Natural killer cell (primary cell): ENCODE data around the gene PYDC1. TPM values are rescaled to one million over a fixed set of nuclear protein-coding genes. Genes with fewer than 3 reads are reported as not detected.
"Not testable (repeated sequence)": the region's sequence is repeated elsewhere in the genome, so short reads cannot be mapped to it uniquely, and the experiment has no call there.

Source experiments
- ATAC-seq, 3 donors: fragments of 150-1000 bp in 2 of 3; fragments of 200-7000 bp in 1 of 3; cut with Tn5 transposase; 1 replicate in 1 of 3; 2 replicates in 2 of 3; pipeline ENCODE4 v1.10.0; 2021; ENCODE audit warnings: mild to moderate bottlenecking in 2 of 3, moderate library complexity in 2 of 3
- DNase-seq, 2 donors: peaks; one replicate each; pipeline versions ENCODE4 v3.0.0 to v3.0.0-alpha.2; 2013 to 2021; ENCODE audit warnings: mixed read lengths in 1 of 2
- H3K27ac ChIP-seq: one replicate; pipeline ENCODE4 v1.5.1; 2013; ENCODE audit warnings: mild to moderate bottlenecking, low read length
- H3K27me3 ChIP-seq: one replicate; pipeline ENCODE4 v1.6.1; 2013; ENCODE audit warnings: low read length; ENCODE audit not compliant: control insufficient read depth, insufficient read depth
- H3K36me3 ChIP-seq: one replicate; pipeline ENCODE4 v1.6.1; 2013; ENCODE audit warnings: low read length; ENCODE audit not compliant: control insufficient read depth, insufficient read depth
- H3K4me1 ChIP-seq: one replicate; pipeline ENCODE4 v1.6.1; 2013; ENCODE audit warnings: low read length; ENCODE audit not compliant: control insufficient read depth, insufficient read depth
- H3K4me3 ChIP-seq: one replicate; pipeline ENCODE4 v1.5.1; 2013; ENCODE audit warnings: low read length
- H3K9me3 ChIP-seq: one replicate; pipeline ENCODE4 v1.6.1; 2013; ENCODE audit warnings: low read length; ENCODE audit not compliant: control insufficient read depth, insufficient read depth
- H3K27ac Mint-ChIP-seq, 2 donors: one replicate each; pipeline ENCODE4 v1.8.0; 2022; ENCODE audit warnings: mild to moderate bottlenecking in 2 of 2, mixed read lengths in 2 of 2, moderate library complexity in 1 of 2
- H3K27me3 Mint-ChIP-seq, 2 donors: one replicate each; pipeline ENCODE4 v1.8.0; 2022; ENCODE audit warnings: low read depth in 2 of 2, mixed read lengths in 2 of 2
- H3K36me3 Mint-ChIP-seq: one replicate; pipeline ENCODE4 v1.8.0; 2022; ENCODE audit warnings: mixed read lengths
- H3K4me1 Mint-ChIP-seq, 2 donors: one replicate each; pipeline ENCODE4 v1.8.0; 2022; ENCODE audit warnings: mixed read lengths in 2 of 2
- H3K4me3 Mint-ChIP-seq: one replicate; pipeline ENCODE4 v1.8.0; 2022; ENCODE audit warnings: mild to moderate bottlenecking, moderate library complexity, mixed read lengths
- H3K9me3 Mint-ChIP-seq, 2 donors: one replicate each; pipeline ENCODE4 v1.8.0; 2022; ENCODE audit warnings: mixed read lengths in 2 of 2
- CTCF ChIP-seq: fragments of 200-600 bp; IDR thresholded peaks from one replicate; pipeline ENCODE4 v1.8.0; 2022; ENCODE audit warnings: antibody characterized with exemption
- WGBS: methylation state at CpG from one replicate; pipeline ENCODE4 v1.1.7; 2013; ENCODE audit warnings: missing lambda C conversion rate; ENCODE audit not compliant: insufficient coverage; 5-methylcytosine and 5-hydroxymethylcytosine counted together
- intact Hi-C: fragments of 100-400 bp; cut with micrococcal nuclease; formaldehyde crosslinking; loops from one replicate; pipeline ENCODE4 v1.14.2; 2022
- total RNA-seq, 4 donors: library from RNA; stranded (reverse); fragments of 120-200 nt in 1 of 4; gene quantifications; one replicate each; pipeline versions ENCODE4 v1.2.3 to v1.2.4, GENCODE V29; 2013 to 2022

The PYDC1 gene
- total RNA-seq, 3 donors from 2014 or later (not counting 1 experiment from before 2014, with no cell fraction given), result not detected

- Histone ChIP-seq H3K4me1 (peaks cover 44% of the 10 kb centered on the region), H3K4me3 (peak overlapping the region; percentile 67), H3K27me3 (no peaks in the 10 kb centered on the region), H3K27ac (peak overlapping the region; percentile 67), H3K9me3 (no peaks in the 10 kb centered on the region), H3K36me3 (peaks cover 7% of the 10 kb centered on the region)
- H3K9me3 Mint-ChIP-seq, result no peaks in the 10 kb centered on the region
- no peaks in the 10 kb centered on the region for H3K27me3 Mint-ChIP-seq
- peaks cover 45 to 63% of the 10 kb centered on the region in 2 donors for H3K4me1 Mint-ChIP-seq
- no peaks in the 10 kb centered on the region for H3K36me3 Mint-ChIP-seq
- TF ChIP-seq CTCF, result no peak
- intact Hi-C loops, result loop anchor here (2.0 to 5.0 kb wide), 4 partner anchors 13 to 241 kb away; partner anchors contain the start of gene ZNF843
- H3K4me3 Mint-ChIP-seq, result peak overlapping the region; percentile 91
- ATAC-seq (peak; percentile 71 to 81 (median 77)), DNase-seq (peak in 1 of 2 donors; percentile 71)
- WGBS, result 15% methylated on average over 33 of the region's 35 CpGs
- peak overlapping the region; percentile 87 to 89 for H3K27ac Mint-ChIP-seq
These were observed 15.1 kb downstream of the PYDC1 start for GRCh38 chr16:31201582-31202413.

- DNase-seq (peak in 1 of 2 donors; percentile 78), ATAC-seq (peak; percentile 22 to 45 (median 27))
- Histone ChIP-seq H3K4me3 (peak overlapping the region; percentile 67), H3K9me3 (no peaks in the 10 kb centered on the region), H3K27ac (peak overlapping the region; percentile 67), H3K4me1 (peaks cover 52% of the 10 kb centered on the region), H3K36me3 (peaks cover 13% of the 10 kb centered on the region), H3K27me3 (no peaks in the 10 kb centered on the region)
- Mint-ChIP-seq H3K36me3 (no peaks in the 10 kb centered on the region), H3K27me3 (no peaks in the 10 kb centered on the region), H3K27ac (peak overlapping the region; percentile 87 to 89), H3K4me3 (peak overlapping the region; percentile 91), H3K4me1 (peaks cover 49 to 60% of the 10 kb centered on the region in 2 donors), H3K9me3 (no peaks in the 10 kb centered on the region)
- intact Hi-C loops, result loop anchor here (5.0 kb wide), 3 partner anchors 131 to 241 kb away; partner anchors contain the start of gene ZNF843
- WGBS, result 53% methylated on average over 8 of the region's 8 CpGs
- no peak for TF ChIP-seq CTCF
These were observed 15.9 kb downstream of the PYDC1 start for GRCh38 chr16:31200821-31201568.

- intact Hi-C loops, result loop anchor here (5.0 kb wide), 3 partner anchors 132 to 242 kb away; partner anchors contain the start of gene ZNF843
- H3K27ac ChIP-seq, H3K9me3 Mint-ChIP-seq, H3K27me3 Mint-ChIP-seq, H3K4me3 ChIP-seq, H3K9me3 ChIP-seq, ATAC-seq, H3K27me3 ChIP-seq, H3K36me3 Mint-ChIP-seq: not testable (repeated sequence)
- Histone ChIP-seq H3K36me3 (peaks cover 20% of the 10 kb centered on the region), H3K4me1 (peaks cover 52% of the 10 kb centered on the region)
- Mint-ChIP-seq H3K4me1 (peaks cover 54 to 59% of the 10 kb centered on the region in 2 donors), H3K27ac (peak overlapping the region; percentile 82 to 87), H3K4me3 (peak overlapping the region; percentile 52)
- 88% methylated on average over 8 of the region's 8 CpGs for WGBS
- peak in 1 of 2 donors; percentile 7 for DNase-seq
These were observed 16.8 kb downstream of the PYDC1 start for GRCh38 chr16:31200111-31200510.
